ENCODE measurements around the gene YJU2.

- TF ChIP-seq EZH2phosphoT487 (IDR thresholded peaks at IDR 0.05; ENCODE audit: borderline replicate concordance) (no peak), CTCF (conservative IDR thresholded peaks at IDR 0.05; ENCODE audit: low read length) (peak; percentile 69)
These were observed at the start of gene YJU2 for GRCh38 chr19:4246767-4247593.
